Naive B cell (primary cell): ENCODE measurements around the gene THRB. TPM values are rescaled to one million over a fixed set of nuclear protein-coding genes. Genes with fewer than 3 reads are reported as not detected.

Source experiments
- ATAC-seq, 2 donors: fragments of 150-1000 bp; cut with Tn5 transposase; 2 replicates each; pipeline ENCODE4 v1.10.0; 2021; ENCODE audit warnings: low read depth in 2 of 2, mild to moderate bottlenecking in 2 of 2, moderate library complexity in 2 of 2
- DNase-seq: peaks from one replicate; pipeline ENCODE4 v3.0.0; 2022
- H3K27ac Mint-ChIP-seq, 6 donors: one replicate each; pipeline ENCODE4 v1.8.0; 2020 to 2022; ENCODE audit warnings: mild to moderate bottlenecking in 6 of 6, mixed read lengths in 6 of 6, moderate library complexity in 5 of 6, inconsistent platforms in 2 of 6
- H3K27me3 Mint-ChIP-seq, 3 donors: one replicate each; pipeline ENCODE4 v1.8.0; 2021 to 2022; ENCODE audit warnings: mixed read lengths in 3 of 3, mild to moderate bottlenecking in 1 of 3
- H3K36me3 Mint-ChIP-seq, 2 donors: one replicate each; pipeline ENCODE4 v1.8.0; 2020 to 2022; ENCODE audit warnings: mixed read lengths in 2 of 2, inconsistent platforms in 1 of 2, mild to moderate bottlenecking in 1 of 2
- H3K4me1 Mint-ChIP-seq, 3 donors: one replicate each; pipeline ENCODE4 v1.8.0; 2020 to 2022; ENCODE audit warnings: mixed read lengths in 3 of 3, inconsistent platforms in 1 of 3, mild to moderate bottlenecking in 1 of 3, moderate library complexity in 1 of 3
- H3K4me3 Mint-ChIP-seq, 8 donors: one replicate each; pipeline ENCODE4 v1.8.0; 2020 to 2022; ENCODE audit warnings: mild to moderate bottlenecking in 8 of 8, mixed read lengths in 8 of 8, moderate library complexity in 8 of 8, inconsistent platforms in 2 of 8
- H3K9me3 Mint-ChIP-seq, 7 donors: one replicate each; pipeline ENCODE4 v1.8.0; 2020 to 2022; ENCODE audit warnings: mixed read lengths in 7 of 7, mild to moderate bottlenecking in 5 of 7, inconsistent platforms in 2 of 7, moderate library complexity in 1 of 7
- polyA plus RNA-seq, 6 donors: library from polyadenylated mRNA; unstranded; fragments of 300-500 nt; fragmentation: Illumina TruSeq; gene quantifications; one replicate each; pipeline ENCODE4 v1.2.3, GENCODE V29; 2021; ENCODE audit warnings: low read depth in 6 of 6

Gene THRB
- polyA plus RNA-seq, 6 donors from 2014 or later = 0.38 to 5.1 (median 1.8) TPM

- DNase-seq (no peak), ATAC-seq (no peak)
- H3K27ac Mint-ChIP-seq = no peak overlapping the region
- H3K36me3 Mint-ChIP-seq = no peaks in the 10 kb centered on the region
- no peaks in the 10 kb centered on the region for H3K9me3 Mint-ChIP-seq
- H3K27me3 Mint-ChIP-seq = no peaks in the 10 kb centered on the region
- H3K4me3 Mint-ChIP-seq = no peak overlapping the region
- no peaks in the 10 kb centered on the region for H3K4me1 Mint-ChIP-seq
Observed at GRCh38 chr3:24361623-24362022, 133.0 kb downstream of the THRB start.

DNA sequence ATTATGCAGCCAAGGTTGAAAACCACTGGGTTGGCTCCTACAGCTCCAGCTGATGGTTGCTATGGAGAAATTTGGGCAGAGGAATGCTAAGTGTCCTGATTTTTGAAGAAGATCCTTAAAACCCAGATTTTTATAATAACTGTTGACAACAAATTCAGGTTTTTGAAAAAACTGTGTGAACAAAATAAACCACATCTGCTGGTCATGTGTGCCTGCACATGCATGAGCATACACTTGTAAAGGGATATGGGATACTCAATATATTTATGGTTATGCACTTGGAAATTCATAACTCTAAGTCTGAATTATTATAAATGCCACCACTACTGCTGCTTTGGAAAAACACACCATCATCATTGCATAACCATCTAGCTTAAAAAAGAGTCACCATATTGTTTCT lies 133.7 kb downstream of the THRB start:
- no peak overlapping the region for H3K4me3 Mint-ChIP-seq
- H3K27ac Mint-ChIP-seq = no peak overlapping the region
- ATAC-seq (no peak), DNase-seq (no peak)
- H3K36me3 Mint-ChIP-seq = no peaks in the 10 kb centered on the region
- H3K9me3 Mint-ChIP-seq = peaks cover 0 to 2% (median 0%) of the 10 kb centered on the region in 7 donors
- no peaks in the 10 kb centered on the region for H3K4me1 Mint-ChIP-seq
- H3K27me3 Mint-ChIP-seq = no peaks in the 10 kb centered on the region

DNA sequence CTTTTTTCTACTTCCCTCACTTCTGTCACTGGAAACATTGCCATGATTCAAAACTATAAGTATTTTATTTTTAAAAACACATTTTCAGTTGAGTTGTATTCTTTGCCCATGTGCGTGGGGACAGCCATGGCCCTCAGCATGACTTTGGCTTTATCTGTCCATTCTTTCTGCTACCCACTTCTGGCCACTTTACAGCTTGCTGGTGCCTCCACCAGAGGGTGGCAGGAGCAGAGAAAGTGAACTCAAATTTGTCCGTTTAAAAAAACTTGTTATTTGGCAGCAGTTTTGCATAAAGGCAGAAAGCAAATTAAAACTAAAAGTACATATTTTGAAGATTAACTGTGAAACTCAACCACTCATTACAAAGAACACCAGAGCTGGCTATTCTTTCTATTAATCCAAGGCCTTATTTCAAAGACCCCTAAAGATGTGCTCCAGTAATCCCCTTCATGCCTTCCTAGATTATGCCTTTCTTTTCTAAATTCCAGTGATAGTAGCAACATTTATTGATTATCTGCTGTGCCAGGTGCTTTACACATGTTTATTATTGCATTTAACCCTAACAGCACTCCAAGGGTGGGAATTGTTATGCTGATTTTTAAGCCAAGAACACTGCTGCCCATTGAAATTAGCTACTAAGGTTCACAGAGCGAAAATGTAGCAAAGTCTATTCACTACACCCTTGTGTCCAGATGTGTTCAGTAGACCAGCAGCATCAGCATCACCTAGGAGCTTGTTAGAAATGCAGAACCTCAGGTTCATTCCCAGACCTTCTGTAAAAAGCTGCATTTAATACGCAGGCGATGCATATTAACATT lies 134.8 kb downstream of the THRB start:
- Mint-ChIP-seq H3K4me1 (no peaks in the 10 kb centered on the region), H3K36me3 (no peaks in the 10 kb centered on the region), H3K9me3 (peaks cover 0 to 2% (median 0%) of the 10 kb centered on the region in 7 donors), H3K27ac (no peak overlapping the region), H3K4me3 (no peak overlapping the region), H3K27me3 (peaks cover 0 to 1% (median 0%) of the 10 kb centered on the region in 3 donors)
- ATAC-seq (no peak), DNase-seq (no peak)

GRCh38 chr3:24359102-24359501 lies 135.5 kb downstream of the THRB start:
- Mint-ChIP-seq H3K4me3 (no peak overlapping the region), H3K36me3 (no peaks in the 10 kb centered on the region), H3K9me3 (peaks cover 0 to 6% (median 2%) of the 10 kb centered on the region in 7 donors), H3K4me1 (peaks cover 0 to 6% (median 0%) of the 10 kb centered on the region in 3 donors), H3K27me3 (peaks cover 0 to 9% (median 0%) of the 10 kb centered on the region in 3 donors), H3K27ac (no peak overlapping the region)
- ATAC-seq (no peak), DNase-seq (no peak)

DNA sequence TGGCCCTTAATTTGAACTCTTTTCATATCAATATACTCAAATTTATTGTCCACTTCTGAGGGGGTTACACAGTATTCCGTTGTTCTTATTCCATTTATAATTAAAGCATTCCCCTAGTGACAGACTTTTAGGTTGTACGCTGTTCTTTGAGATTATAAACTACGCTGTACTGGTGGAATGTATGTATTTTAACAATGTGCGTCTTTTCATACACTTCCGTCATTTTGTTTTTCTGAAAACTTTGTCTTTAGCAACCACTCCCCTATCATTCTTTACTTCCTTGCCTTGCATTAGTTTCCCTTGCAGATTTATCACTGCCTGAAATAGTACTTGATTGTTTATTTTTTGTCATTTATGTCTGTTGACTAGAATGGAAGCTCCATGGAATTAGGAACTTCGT lies 137.0 kb downstream of the THRB start:
- Mint-ChIP-seq H3K27ac (no peak overlapping the region), H3K36me3 (no peaks in the 10 kb centered on the region), H3K4me1 (peaks cover 0 to 10% (median 0%) of the 10 kb centered on the region in 3 donors), H3K27me3 (peaks cover 0 to 9% (median 0%) of the 10 kb centered on the region in 3 donors), H3K4me3 (no peak overlapping the region), H3K9me3 (peaks cover 0 to 6% (median 2%) of the 10 kb centered on the region in 7 donors)
- DNase-seq = no peak
- no peak for ATAC-seq

GRCh38 chr3:24355806-24356205 lies 138.8 kb downstream of the THRB start:
- H3K36me3 Mint-ChIP-seq = no peaks in the 10 kb centered on the region
- H3K4me1 Mint-ChIP-seq = peaks cover 0 to 10% (median 0%) of the 10 kb centered on the region in 3 donors
- no peak overlapping the region for H3K27ac Mint-ChIP-seq
- peaks cover 0 to 9% (median 0%) of the 10 kb centered on the region in 3 donors for H3K27me3 Mint-ChIP-seq
- H3K9me3 Mint-ChIP-seq = peaks cover 0 to 6% (median 2%) of the 10 kb centered on the region in 7 donors
- DNase-seq (no peak), ATAC-seq (no peak)
- H3K4me3 Mint-ChIP-seq = no peak overlapping the region

DNA sequence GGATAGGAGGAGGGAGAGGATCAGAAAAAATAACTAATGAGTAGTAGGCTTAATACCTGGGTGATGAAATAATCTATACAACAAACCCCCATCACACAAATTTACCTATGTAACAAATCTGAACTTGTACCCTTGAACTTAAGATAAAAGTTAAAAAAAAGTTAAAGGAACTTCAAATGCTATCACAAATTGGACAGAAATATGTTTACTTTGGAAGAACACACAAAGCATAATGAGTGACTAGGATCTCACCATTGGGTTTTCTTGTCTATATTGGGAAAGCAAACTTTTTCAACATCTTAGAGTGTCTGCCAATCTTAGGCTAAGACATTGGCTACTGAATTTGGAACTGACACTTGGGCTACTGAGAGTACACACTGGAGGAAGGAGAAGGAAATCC lies 140.4 kb downstream of the THRB start:
- H3K27me3 Mint-ChIP-seq = peaks cover 0 to 9% (median 0%) of the 10 kb centered on the region in 3 donors
- DNase-seq = no peak
- H3K4me1 Mint-ChIP-seq = peaks cover 0 to 10% (median 0%) of the 10 kb centered on the region in 3 donors
- ATAC-seq = no peak
- peaks cover 0 to 6% (median 2%) of the 10 kb centered on the region in 7 donors for H3K9me3 Mint-ChIP-seq
- H3K27ac Mint-ChIP-seq = peak overlapping the region in 1 of 6 donors; percentile 89
- no peak overlapping the region for H3K4me3 Mint-ChIP-seq
- no peaks in the 10 kb centered on the region for H3K36me3 Mint-ChIP-seq

DNA sequence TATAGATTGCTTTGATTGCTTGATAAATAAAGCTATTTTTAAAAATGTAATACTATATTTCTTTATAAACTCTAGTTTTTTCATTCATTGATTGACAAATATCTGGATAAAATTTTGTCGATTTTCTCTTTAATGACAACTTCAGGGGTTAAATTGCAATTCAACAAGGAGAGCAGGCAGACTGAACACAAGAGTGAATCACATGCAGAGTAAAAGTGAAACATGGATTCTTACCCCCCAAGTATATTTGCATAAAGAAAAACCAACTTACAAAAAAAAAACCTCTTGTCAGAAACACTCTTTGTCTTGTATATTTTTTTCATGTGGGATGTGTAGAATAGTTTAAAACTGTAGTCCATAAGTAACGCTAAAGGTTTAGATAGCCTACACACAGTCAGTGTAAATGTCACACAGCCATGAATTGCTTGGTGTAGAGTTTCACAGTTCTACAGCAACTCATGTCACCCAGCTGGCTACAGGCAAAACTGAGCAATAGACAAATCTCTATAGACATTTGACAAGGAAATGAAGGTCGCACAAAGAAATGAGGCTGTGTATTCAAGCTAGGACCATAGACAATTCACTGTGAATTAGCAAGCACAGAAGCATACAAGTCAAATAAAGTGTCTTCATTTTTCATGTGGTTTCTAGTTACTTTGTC lies 141.6 kb downstream of the THRB start:
- Mint-ChIP-seq H3K4me1 (peaks cover 0 to 10% (median 0%) of the 10 kb centered on the region in 3 donors), H3K9me3 (peaks cover 0 to 6% (median 2%) of the 10 kb centered on the region in 7 donors), H3K36me3 (no peaks in the 10 kb centered on the region)

GRCh38 chr3:24351779-24352469 lies 142.7 kb downstream of the THRB start:
- DNase-seq = no peak
- H3K4me1 Mint-ChIP-seq = peaks cover 0 to 10% (median 0%) of the 10 kb centered on the region in 3 donors
- H3K27me3 Mint-ChIP-seq = peaks cover 0 to 9% (median 0%) of the 10 kb centered on the region in 3 donors

More for the DNA sequence above, 141.6 kb downstream of the THRB start:
- ATAC-seq (no peak), DNase-seq (no peak)
- Mint-ChIP-seq H3K4me3 (no peak overlapping the region), H3K27ac (no peak overlapping the region), H3K27me3 (peaks cover 0 to 9% (median 0%) of the 10 kb centered on the region in 3 donors)

GRCh38 chr3:24349367-24350019 lies 145.2 kb downstream of the THRB start:
- H3K36me3 Mint-ChIP-seq = no peaks in the 10 kb centered on the region
- DNase-seq = no peak
- H3K4me1 Mint-ChIP-seq = peaks cover 0 to 8% (median 0%) of the 10 kb centered on the region in 3 donors
- no peak for ATAC-seq
- H3K9me3 Mint-ChIP-seq = peaks cover 0 to 4% (median 0%) of the 10 kb centered on the region in 7 donors
- H3K27me3 Mint-ChIP-seq = peaks cover 0 to 7% (median 4%) of the 10 kb centered on the region in 3 donors
- H3K4me3 Mint-ChIP-seq = no peak overlapping the region
- no peak overlapping the region for H3K27ac Mint-ChIP-seq

More at GRCh38 chr3:24351779-24352469, 142.7 kb downstream of the THRB start:
- no peak overlapping the region for H3K27ac Mint-ChIP-seq
- no peaks in the 10 kb centered on the region for H3K36me3 Mint-ChIP-seq
- peaks cover 0 to 6% (median 2%) of the 10 kb centered on the region in 7 donors for H3K9me3 Mint-ChIP-seq
- no peak overlapping the region for H3K4me3 Mint-ChIP-seq
- no peak for ATAC-seq

DNA sequence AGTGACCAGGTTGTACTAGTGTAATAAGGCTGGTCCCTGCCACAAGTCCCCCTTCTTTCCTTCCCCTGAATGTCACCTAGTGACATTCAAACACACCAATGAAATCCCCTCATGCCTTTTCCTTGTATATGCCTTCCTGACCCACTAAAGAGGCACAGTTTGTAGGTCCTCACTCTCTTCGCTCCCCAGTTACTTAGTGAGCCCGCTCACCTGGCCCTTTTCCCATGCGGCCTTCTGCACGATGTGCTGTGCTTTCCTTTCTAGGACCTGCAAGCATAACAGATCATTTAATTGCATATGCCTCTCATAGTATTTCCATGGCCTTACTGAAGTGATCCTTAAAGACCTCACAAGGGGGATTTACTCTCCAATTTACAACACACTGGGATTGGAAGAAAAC lies 146.3 kb downstream of the THRB start:
- ATAC-seq = no peak
- Mint-ChIP-seq H3K9me3 (no peaks in the 10 kb centered on the region), H3K4me3 (no peak overlapping the region), H3K36me3 (no peaks in the 10 kb centered on the region), H3K27me3 (peaks cover 0 to 7% (median 0%) of the 10 kb centered on the region in 3 donors), H3K27ac (peak overlapping the region in 1 of 6 donors; percentile 1), H3K4me1 (no peaks in the 10 kb centered on the region)
- DNase-seq = no peak

DNA sequence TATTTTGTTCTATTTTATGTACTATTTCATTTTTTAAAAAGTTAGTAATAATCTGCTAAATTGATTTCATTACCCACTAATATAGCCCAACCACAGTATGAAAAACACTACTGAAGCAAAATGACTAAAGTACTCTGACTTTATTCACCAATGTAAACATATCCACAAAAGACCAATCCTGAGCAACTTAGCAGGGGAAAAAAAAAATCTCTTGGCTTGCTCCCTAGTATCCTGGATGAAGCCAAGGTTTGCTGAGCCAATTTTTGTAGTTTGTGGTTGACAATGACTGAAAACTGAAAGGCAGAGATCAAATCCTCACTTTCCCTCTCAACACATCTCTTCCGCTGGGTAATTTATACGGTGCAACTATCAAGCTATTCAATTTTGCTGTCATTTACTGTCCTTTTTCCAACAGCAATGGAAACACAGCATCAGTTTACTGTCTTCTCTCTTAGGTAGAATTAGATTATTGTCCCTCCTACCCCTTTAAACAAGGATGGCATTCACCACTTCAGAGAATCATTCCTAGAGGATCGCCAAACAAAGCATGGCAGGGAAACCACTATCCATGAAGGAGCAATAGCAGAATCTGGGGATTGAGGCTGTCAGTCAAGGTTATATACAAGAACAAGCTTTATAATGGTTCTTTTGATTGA lies 149.7 kb downstream of the THRB start:
- Mint-ChIP-seq H3K9me3 (no peaks in the 10 kb centered on the region), H3K27me3 (peaks cover 0 to 23% (median 4%) of the 10 kb centered on the region in 3 donors), H3K36me3 (no peaks in the 10 kb centered on the region), H3K4me1 (peaks cover 0 to 11% (median 4%) of the 10 kb centered on the region in 3 donors), H3K4me3 (no peak overlapping the region), H3K27ac (no peak overlapping the region)
- ATAC-seq (no peak), DNase-seq (no peak)
